ENCODE results near the gene C1QL4. TPM values are rescaled to one million over a fixed set of nuclear protein-coding genes. Genes with fewer than 3 reads are reported as not detected.

Gene C1QL4
- total RNA-seq, 1 experiment from 2014 or later = 3.6 TPM

GRCh38 chr12:49330631-49331379 lies 6.2 kb downstream of the C1QL4 start:
- H3K9me3 Mint-ChIP-seq (ENCODE audit: unreplicated experiment) = no peaks in the 10 kb centered on the region
- no peak overlapping the region for H3K27ac Mint-ChIP-seq (ENCODE audit: unreplicated experiment)
- H3K27me3 Mint-ChIP-seq (ENCODE audit: insufficient read depth, unreplicated experiment) = no peaks in the 10 kb centered on the region
- POLR2A ChIA-PET = interaction anchor here (0.9 to 2.7 kb wide), 5 partner anchors 8 to 36 kb away, joined by 4 to 30 read pairs (median 8); partner anchors contain the start of genes DNAJC22, SPATS2 and TROAP
- H3K4me1 Mint-ChIP-seq (ENCODE audit: low read depth, unreplicated experiment) = peaks cover 27% of the 10 kb centered on the region
- intact Hi-C loops (cut with micrococcal nuclease; ENCODE audit: unreplicated experiment) = loop anchor here (1.0 kb wide), 2 partner anchors 16 to 26 kb away; no protein-coding TSS in a partner anchor
- H3K4me1 ChIP-seq = peaks cover 22% of the 10 kb centered on the region
- no peak for DNase-seq
- TF ChIP-seq CTCF (IDR thresholded peaks at IDR 0.05; ENCODE audit: insufficient read depth in 1 of 2, low read depth in 1 of 2, low read length in 1 of 2, severe bottlenecking in 1 of 2, unreplicated experiment in 1 of 2) = no peak
- H3K36me3 Mint-ChIP-seq (ENCODE audit: insufficient read depth, unreplicated experiment) = peaks cover 43% of the 10 kb centered on the region
- CTCF ChIA-PET = interaction anchor here (0.5 to 4.0 kb wide), 30 partner anchors 8 to 465 kb away, joined by 3 to 153 read pairs (median 4); partner anchors contain the start of genes DNAJC22, PRPH, SPATS2 and TMBIM6
- no peaks in the 10 kb centered on the region for H3K27me3 ChIP-seq (replicated peaks; ENCODE audit: control insufficient read depth, insufficient read depth, low read length)
- no TSS peak for BruUV-seq (replicated peaks)
- peaks cover 2% of the 10 kb centered on the region; the same call in 1 of the 2 replicates for H3K36me3 ChIP-seq (ENCODE audit: control insufficient read depth, insufficient read depth, low read length)
- H3K4me3 Mint-ChIP-seq (ENCODE audit: unreplicated experiment) = no peak overlapping the region
- no peak overlapping the region for H3K4me3 ChIP-seq (ENCODE audit: low read depth, low read length)
- no peaks in the 10 kb centered on the region for H3K9me3 ChIP-seq

GRCh38 chr12:49330032-49330619 lies 6.9 kb downstream of the C1QL4 start:
- no peak for DNase-seq
- no peak for TF ChIP-seq CTCF (IDR thresholded peaks at IDR 0.05; ENCODE audit: insufficient read depth in 1 of 2, low read depth in 1 of 2, low read length in 1 of 2, severe bottlenecking in 1 of 2, unreplicated experiment in 1 of 2)
- Histone ChIP-seq H3K27me3 (replicated peaks; ENCODE audit: control insufficient read depth, insufficient read depth, low read length) (no peaks in the 10 kb centered on the region), H3K4me1 (peaks cover 22% of the 10 kb centered on the region), H3K9me3 (no peaks in the 10 kb centered on the region), H3K4me3 (ENCODE audit: low read depth, low read length) (no peak overlapping the region), H3K36me3 (ENCODE audit: control insufficient read depth, insufficient read depth, low read length) (peaks cover 4% of the 10 kb centered on the region; the same call in 1 of the 2 replicates)
- CTCF ChIA-PET = interaction anchor here (2.0 to 4.0 kb wide), 3 partner anchors 17 to 34 kb away, joined by 44 to 153 read pairs (median 117); partner anchors contain the start of genes DNAJC22 and PRPH
- POLR2A ChIA-PET = no interaction called here
- H3K27ac Mint-ChIP-seq (ENCODE audit: unreplicated experiment) = no peak overlapping the region
- intact Hi-C loops (cut with micrococcal nuclease; ENCODE audit: unreplicated experiment) = no loop called here
- no TSS peak for BruUV-seq (replicated peaks)
- no peak overlapping the region for H3K4me3 Mint-ChIP-seq (ENCODE audit: unreplicated experiment)
- H3K4me1 Mint-ChIP-seq (ENCODE audit: low read depth, unreplicated experiment) = peaks cover 27% of the 10 kb centered on the region
- H3K36me3 Mint-ChIP-seq (ENCODE audit: insufficient read depth, unreplicated experiment) = peaks cover 49% of the 10 kb centered on the region
- H3K27me3 Mint-ChIP-seq (ENCODE audit: insufficient read depth, unreplicated experiment) = no peaks in the 10 kb centered on the region
- H3K9me3 Mint-ChIP-seq (ENCODE audit: unreplicated experiment) = no peaks in the 10 kb centered on the region

- Histone ChIP-seq H3K9me3 (no peaks in the 10 kb centered on the region), H3K27me3 (replicated peaks; ENCODE audit: control insufficient read depth, insufficient read depth, low read length) (no peaks in the 10 kb centered on the region), H3K4me3 (ENCODE audit: low read depth, low read length) (no peak overlapping the region), H3K36me3 (ENCODE audit: control insufficient read depth, insufficient read depth, low read length) (peaks cover 4% of the 10 kb centered on the region; the same call in 1 of the 2 replicates), H3K4me1 (peaks cover 24% of the 10 kb centered on the region)
- ChIA-PET CTCF (no interaction called here), POLR2A (no interaction called here)
- peaks cover 27% of the 10 kb centered on the region for H3K4me1 Mint-ChIP-seq (ENCODE audit: low read depth, unreplicated experiment)
- peaks cover 51% of the 10 kb centered on the region for H3K36me3 Mint-ChIP-seq (ENCODE audit: insufficient read depth, unreplicated experiment)
- H3K4me3 Mint-ChIP-seq (ENCODE audit: unreplicated experiment) = no peak overlapping the region
- no peaks in the 10 kb centered on the region for H3K27me3 Mint-ChIP-seq (ENCODE audit: insufficient read depth, unreplicated experiment)
- H3K9me3 Mint-ChIP-seq (ENCODE audit: unreplicated experiment) = no peaks in the 10 kb centered on the region
- DNase-seq = no peak
- intact Hi-C loops (cut with micrococcal nuclease; ENCODE audit: unreplicated experiment) = no loop called here
- BruUV-seq (replicated peaks) = no TSS peak
- TF ChIP-seq CTCF (IDR thresholded peaks at IDR 0.05; ENCODE audit: insufficient read depth in 1 of 2, low read depth in 1 of 2, low read length in 1 of 2, severe bottlenecking in 1 of 2, unreplicated experiment in 1 of 2) = no peak
- no peak overlapping the region for H3K27ac Mint-ChIP-seq (ENCODE audit: unreplicated experiment)
These were observed 8.2 kb downstream of the C1QL4 start for GRCh38 chr12:49328816-49329215.
